AG10803 (cell line): ENCODE measurements around the gene ITIH6.
"Not testable (repeated sequence)": the region's sequence is repeated elsewhere in the genome, so short reads cannot be mapped to it uniquely, and the experiment has no call there.

ENCODE experiments used
- DNase-seq: peaks from one replicate; pipeline ENCODE4 v3.0.0; 2010; ENCODE audit warnings: low read depth
- H3K4me3 ChIP-seq: 2 replicates; pipeline ENCODE4 v1.5.1; 2011; ENCODE audit warnings: mild to moderate bottlenecking, low read length, control low read depth
- CTCF ChIP-seq: conservative IDR thresholded peaks from 2 replicates; pipeline ENCODE4 v1.5.1; 2011; ENCODE audit warnings: mild to moderate bottlenecking, low read length, control low read depth, inconsistent platforms

ITIH6 gene, protein sequence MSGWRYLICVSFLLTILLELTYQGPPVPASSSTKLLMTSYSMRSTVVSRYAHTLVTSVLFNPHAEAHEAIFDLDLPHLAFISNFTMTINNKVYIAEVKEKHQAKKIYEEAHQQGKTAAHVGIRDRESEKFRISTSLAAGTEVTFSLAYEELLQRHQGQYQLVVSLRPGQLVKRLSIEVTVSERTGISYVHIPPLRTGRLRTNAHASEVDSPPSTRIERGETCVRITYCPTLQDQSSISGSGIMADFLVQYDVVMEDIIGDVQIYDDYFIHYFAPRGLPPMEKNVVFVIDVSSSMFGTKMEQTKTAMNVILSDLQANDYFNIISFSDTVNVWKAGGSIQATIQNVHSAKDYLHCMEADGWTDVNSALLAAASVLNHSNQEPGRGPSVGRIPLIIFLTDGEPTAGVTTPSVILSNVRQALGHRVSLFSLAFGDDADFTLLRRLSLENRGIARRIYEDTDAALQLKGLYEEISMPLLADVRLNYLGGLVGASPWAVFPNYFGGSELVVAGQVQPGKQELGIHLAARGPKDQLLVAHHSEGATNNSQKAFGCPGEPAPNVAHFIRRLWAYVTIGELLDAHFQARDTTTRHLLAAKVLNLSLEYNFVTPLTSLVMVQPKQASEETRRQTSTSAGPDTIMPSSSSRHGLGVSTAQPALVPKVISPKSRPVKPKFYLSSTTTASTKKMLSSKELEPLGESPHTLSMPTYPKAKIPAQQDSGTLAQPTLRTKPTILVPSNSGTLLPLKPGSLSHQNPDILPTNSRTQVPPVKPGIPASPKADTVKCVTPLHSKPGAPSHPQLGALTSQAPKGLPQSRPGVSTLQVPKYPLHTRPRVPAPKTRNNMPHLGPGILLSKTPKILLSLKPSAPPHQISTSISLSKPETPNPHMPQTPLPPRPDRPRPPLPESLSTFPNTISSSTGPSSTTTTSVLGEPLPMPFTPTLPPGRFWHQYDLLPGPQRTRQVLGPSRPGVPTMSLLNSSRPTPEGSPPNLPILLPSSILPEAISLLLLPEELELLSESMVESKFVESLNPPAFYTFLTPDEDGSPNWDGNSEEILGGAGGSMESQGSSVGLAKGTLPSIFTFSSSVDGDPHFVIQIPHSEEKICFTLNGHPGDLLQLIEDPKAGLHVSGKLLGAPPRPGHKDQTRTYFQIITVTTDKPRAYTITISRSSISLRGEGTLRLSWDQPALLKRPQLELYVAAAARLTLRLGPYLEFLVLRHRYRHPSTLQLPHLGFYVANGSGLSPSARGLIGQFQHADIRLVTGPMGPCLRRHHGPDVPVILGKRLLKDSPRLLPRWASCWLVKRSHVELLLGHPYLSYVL

GRCh38 chrX:54798137-54798536 is at the start of gene ITIH6:
ITIH6 (minus strand) TSS chrX:54798255; CDS start chrX:54798210, 45 bp downstream.
- no peak for DNase-seq
- H3K4me3 ChIP-seq, result no peak within 1 kb of the TSS
- no peak for TF ChIP-seq CTCF

- not testable (repeated sequence) for H3K4me3 ChIP-seq, DNase-seq
These were observed 49.6 kb upstream of the ITIH6 start for GRCh38 chrX:54847700-54848099.

DNA sequence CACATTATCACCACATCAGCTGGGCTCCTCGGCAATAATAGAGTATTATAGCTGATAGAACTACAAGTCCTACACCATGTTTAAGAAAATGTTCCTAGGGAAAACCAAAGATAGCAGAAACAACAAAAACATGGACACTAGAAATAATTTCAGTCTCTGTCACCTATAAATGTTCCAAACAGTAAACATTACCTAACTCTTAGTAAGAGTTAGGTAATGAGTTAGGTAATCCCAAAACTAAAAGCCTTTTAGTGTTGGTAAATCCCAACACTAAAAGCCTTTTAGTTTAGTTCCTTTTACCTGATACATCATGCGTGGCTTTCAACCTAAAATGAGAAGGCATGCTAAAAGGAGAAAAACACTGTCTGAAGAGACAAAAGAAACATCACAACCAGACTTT is 45.0 kb upstream of the ITIH6 start:
- DNase-seq, result no peak
- no peak overlapping the region for H3K4me3 ChIP-seq
- TF ChIP-seq CTCF, result no peak

- H3K4me3 ChIP-seq, result no peak overlapping the region
- no peak for DNase-seq
- TF ChIP-seq CTCF, result no peak
These were observed 44.6 kb upstream of the ITIH6 start for GRCh38 chrX:54842607-54843006.

DNA sequence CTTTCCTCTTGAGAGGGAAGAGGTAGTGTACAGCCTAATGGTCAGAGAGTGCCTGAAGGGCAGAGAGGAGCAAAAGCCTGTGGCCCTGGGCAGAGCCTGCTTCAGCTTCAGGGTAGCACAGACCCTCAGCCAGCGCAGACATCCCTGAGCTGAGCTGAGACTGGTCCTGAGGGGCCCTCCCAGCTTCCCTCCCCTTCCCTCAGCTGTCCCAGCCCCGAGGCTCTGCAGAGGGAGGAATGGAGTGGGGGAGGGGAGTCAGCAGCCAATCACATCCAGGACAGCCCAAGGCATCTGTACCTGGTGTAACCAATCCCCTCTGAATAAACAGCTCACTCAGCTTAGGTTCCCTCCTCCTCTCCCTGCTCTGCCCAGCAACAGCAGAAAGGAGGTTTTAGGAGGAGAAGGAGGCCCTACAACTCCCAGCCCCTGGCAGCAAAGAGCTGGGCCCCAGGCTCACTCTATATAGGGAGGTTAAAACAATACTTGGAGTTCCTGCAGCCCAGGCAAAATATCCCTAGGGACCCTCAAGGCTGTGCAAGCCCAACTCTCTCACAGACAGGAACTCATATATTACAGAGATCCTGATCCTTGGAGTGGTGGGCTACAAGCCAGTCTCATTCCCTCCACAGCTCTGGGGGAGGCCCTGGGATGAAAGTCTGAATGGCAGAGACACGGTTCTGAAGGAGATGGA is 43.3 kb upstream of the ITIH6 start:
- H3K4me3 ChIP-seq, DNase-seq: not testable (repeated sequence)

DNA sequence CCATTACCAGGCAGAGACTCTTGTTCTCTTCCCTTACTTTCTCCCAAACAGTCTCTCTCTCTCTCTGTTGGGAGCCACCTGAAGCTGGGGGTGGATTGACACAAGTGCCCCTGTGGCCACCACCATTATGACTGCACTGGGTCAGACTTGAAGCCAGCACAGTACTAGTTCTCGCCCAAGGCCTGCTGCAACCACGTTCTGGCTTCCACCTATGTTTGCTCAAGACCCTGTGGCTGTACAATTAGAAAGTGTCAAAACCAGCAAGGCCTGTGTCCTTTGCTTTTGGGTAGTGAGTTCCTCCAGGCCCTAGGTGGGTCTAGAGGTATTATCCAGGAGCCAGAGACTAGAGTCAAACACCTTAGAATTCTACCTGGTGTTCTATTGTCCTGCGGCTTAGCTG is 40.5 kb upstream of the ITIH6 start:
- H3K4me3 ChIP-seq, result no peak overlapping the region
- DNase-seq, result no peak
- TF ChIP-seq CTCF, result no peak

- no peak for TF ChIP-seq CTCF
- peak; percentile 15 for DNase-seq
These were observed 28.5 kb upstream of the ITIH6 start for GRCh38 chrX:54826598-54826997.

More at GRCh38 chrX:54826598-54826997, 28.5 kb upstream of the ITIH6 start:
- H3K4me3 ChIP-seq, result no peak overlapping the region
